IPS DF 6.9 (cell line): ENCODE results near the gene ADAMTS7.
"Not testable (repeated sequence)": the region's sequence is repeated elsewhere in the genome, so short reads cannot be mapped to it uniquely, and the experiment has no call there.

Experiments used
- DNase-seq: peaks from one replicate; pipeline ENCODE4 v3.0.0-alpha.2; 2013; ENCODE audit warnings: low read depth, low spot score
- H3K27ac ChIP-seq: one replicate; pipeline ENCODE4 v1.5.1; 2013; ENCODE audit warnings: low read length, control low read depth
- H3K27me3 ChIP-seq: 2 replicates; pipeline ENCODE4 v1.6.1; 2013; ENCODE audit warnings: mild to moderate bottlenecking, low read length; ENCODE audit not compliant: control insufficient read depth, insufficient read depth
- H3K36me3 ChIP-seq: 2 replicates; pipeline ENCODE4 v1.6.1; 2013; ENCODE audit warnings: low read length; ENCODE audit not compliant: control insufficient read depth, insufficient read depth
- H3K4me1 ChIP-seq: 2 replicates; pipeline ENCODE4 v1.6.1; 2013; ENCODE audit warnings: low read length; ENCODE audit not compliant: control insufficient read depth, insufficient read depth
- H3K4me3 ChIP-seq: 2 replicates; pipeline ENCODE4 v1.5.1; 2013; ENCODE audit warnings: mild to moderate bottlenecking, low read length
- H3K9me3 ChIP-seq: 2 replicates; pipeline ENCODE4 v1.6.1; 2013; ENCODE audit warnings: low read length, inconsistent platforms; ENCODE audit not compliant: control insufficient read depth, insufficient read depth
- WGBS: extraction: QIAGEN DNeasy Blood & Tissue Kit; methylation state at CpG from one replicate; pipeline ENCODE4 v1.1.7; 2013; ENCODE audit warnings: mixed read lengths, missing lambda C conversion rate; ENCODE audit not compliant: insufficient read length, insufficient coverage; 5-methylcytosine and 5-hydroxymethylcytosine counted together

Gene ADAMTS7

DNA sequence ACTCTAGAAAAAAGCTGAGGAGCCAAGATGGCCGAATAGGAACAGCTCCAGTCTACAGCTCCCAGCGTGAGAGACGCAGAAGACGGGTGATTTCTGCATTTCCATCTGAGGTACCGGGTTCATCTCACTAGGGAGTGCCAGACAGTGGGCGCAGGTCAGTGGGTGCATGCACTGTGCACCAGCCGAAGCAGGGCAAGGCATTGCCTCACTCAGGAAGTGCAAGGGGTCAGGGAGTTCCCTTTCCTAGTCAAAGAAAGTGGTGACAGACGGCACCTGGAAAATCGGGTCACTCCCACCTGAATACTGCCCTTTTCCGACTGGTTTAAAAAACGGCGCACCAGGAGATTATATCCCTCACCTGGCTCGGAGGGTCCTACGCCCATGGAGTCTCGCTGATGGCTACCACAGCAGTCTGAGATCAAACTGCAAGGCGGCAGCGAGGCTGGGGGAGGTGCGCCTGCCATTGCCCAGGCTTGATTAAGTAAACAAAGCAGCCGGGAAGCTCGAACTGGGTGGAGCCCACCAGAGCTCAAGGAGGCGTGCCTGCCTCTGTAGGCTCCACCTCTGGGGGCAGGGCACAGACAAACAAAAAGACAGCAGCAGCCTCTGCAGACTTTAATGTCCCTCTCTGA lies 91.3 kb downstream of the ADAMTS7 start:
- not testable (repeated sequence) for H3K27ac ChIP-seq, H3K4me1 ChIP-seq, H3K36me3 ChIP-seq, H3K9me3 ChIP-seq, DNase-seq, H3K4me3 ChIP-seq, H3K27me3 ChIP-seq
- no CpG with 5 or more reads among the region's 21 CpGs for WGBS

GRCh38 chr15:78718837-78719236 lies 92.4 kb downstream of the ADAMTS7 start:
- Histone ChIP-seq H3K4me1 (no peaks in the 10 kb centered on the region), H3K27me3 (no peaks in the 10 kb centered on the region), H3K27ac (no peak overlapping the region), H3K4me3 (no peak overlapping the region), H3K9me3 (no peaks in the 10 kb centered on the region), H3K36me3 (no peaks in the 10 kb centered on the region)
- no peak for DNase-seq
- WGBS = no CpG with 5 or more reads among the region's 2 CpGs

GRCh38 chr15:78717956-78718656 lies 93.2 kb downstream of the ADAMTS7 start:
- Histone ChIP-seq H3K27ac (no peak overlapping the region), H3K4me3 (no peak overlapping the region), H3K36me3 (no peaks in the 10 kb centered on the region), H3K9me3 (peaks cover 1% of the 10 kb centered on the region; the same call in 1 of the 2 replicates), H3K4me1 (no peaks in the 10 kb centered on the region), H3K27me3 (no peaks in the 10 kb centered on the region)
- WGBS = no CpG with 5 or more reads among the region's 2 CpGs
- DNase-seq = no peak

GRCh38 chr15:78716651-78717050 lies 94.6 kb downstream of the ADAMTS7 start:
- Histone ChIP-seq H3K27ac (no peak overlapping the region), H3K4me3 (no peak overlapping the region), H3K9me3 (peaks cover 1% of the 10 kb centered on the region; the same call in 1 of the 2 replicates), H3K4me1 (no peaks in the 10 kb centered on the region), H3K36me3 (no peaks in the 10 kb centered on the region), H3K27me3 (no peaks in the 10 kb centered on the region)
- no CpG with 5 or more reads among the region's 2 CpGs for WGBS
- no peak for DNase-seq

DNA sequence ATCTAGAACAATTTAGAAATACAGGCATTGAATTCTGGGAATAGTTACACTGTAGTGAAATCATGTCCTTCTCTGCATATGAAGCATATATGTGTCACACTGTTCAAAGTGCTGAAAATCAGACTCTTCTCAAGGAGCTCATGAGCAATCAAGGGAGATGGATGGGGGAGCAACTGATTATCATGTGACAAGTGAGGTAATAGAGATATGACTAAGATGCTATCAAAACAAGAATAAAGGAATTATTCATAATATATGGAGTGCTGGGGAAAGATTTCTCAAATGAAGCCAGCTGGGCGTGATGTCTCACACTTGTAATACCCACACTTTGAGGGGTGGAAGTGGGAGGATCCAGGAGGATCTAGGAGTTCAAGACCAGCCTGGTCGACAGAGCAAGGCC lies 95.3 kb downstream of the ADAMTS7 start:
- Histone ChIP-seq H3K9me3 (peaks cover 1% of the 10 kb centered on the region; the same call in 1 of the 2 replicates), H3K36me3 (no peaks in the 10 kb centered on the region), H3K27me3 (no peaks in the 10 kb centered on the region), H3K27ac (no peak overlapping the region), H3K4me3 (no peak overlapping the region), H3K4me1 (no peaks in the 10 kb centered on the region)
- WGBS = no CpG with 5 or more reads among the region's 2 CpGs
- DNase-seq = no peak

GRCh38 chr15:78715434-78715833 lies 95.8 kb downstream of the ADAMTS7 start:
- no peak overlapping the region for H3K27ac ChIP-seq
- peaks cover 1% of the 10 kb centered on the region; the same call in 1 of the 2 replicates for H3K9me3 ChIP-seq
- H3K27me3 ChIP-seq = no peaks in the 10 kb centered on the region
- no peak for DNase-seq
- no CpG with 5 or more reads among the region's 5 CpGs for WGBS
- no peak overlapping the region for H3K4me3 ChIP-seq
- no peaks in the 10 kb centered on the region for H3K36me3 ChIP-seq
- H3K4me1 ChIP-seq = no peaks in the 10 kb centered on the region

DNA sequence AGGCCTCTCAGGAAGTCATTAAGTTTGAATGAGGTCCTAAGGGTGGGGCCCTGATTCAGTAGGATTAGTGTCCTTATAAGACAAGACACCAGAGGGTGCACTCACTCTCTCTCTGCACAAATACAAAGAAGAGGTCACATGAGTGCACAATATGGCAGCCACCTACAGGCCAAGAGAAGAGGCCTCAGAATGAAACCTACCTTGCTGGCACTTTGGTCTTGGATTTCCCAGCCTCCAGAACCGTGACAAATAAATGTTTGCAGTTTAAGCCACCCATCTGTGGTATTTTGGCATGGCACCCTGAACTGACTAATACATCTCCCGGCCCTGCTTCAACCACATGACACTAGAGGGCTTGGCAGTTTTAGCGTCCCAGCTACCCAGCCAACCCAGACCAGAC lies 96.4 kb downstream of the ADAMTS7 start:
- no CpG with 5 or more reads among the region's 3 CpGs for WGBS
- H3K4me3 ChIP-seq = no peak overlapping the region
- no peak for DNase-seq

DNA sequence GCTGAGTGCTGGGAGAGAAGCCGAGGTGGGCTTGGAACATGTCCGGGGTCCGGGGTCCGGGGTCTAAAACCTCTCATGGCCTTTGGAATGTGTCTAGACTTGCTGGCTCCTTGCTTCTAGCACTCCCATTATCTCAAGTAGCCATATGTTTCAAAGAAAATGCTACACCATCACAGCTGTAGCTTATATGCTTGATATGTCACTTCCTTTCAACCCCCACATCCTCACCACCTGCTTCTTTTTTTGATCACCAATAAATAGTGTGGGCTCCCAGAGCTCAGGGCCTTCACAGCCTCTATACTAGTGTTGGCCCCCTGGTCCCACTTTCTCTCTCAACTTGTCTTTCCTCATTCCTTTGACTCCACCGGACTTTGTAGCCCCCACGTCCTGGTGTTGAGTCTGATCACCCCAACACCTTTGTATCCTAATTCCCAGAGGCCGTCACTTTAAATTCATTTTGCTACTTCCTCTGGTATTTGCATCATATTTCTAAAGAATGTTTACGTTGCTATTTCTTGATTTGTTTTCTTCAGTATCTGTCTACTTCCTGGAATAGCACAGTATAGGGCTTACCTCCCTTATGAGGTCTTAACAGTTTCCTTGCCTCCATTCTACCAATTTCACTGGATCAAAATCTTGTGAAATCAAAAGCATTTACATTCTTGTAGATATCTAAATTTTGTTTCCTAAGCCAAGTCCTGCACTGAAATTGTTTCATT lies 98.3 kb downstream of the ADAMTS7 start:
- no peaks in the 10 kb centered on the region for H3K27me3 ChIP-seq
- DNase-seq = no peak
- peaks cover 1% of the 10 kb centered on the region; the same call in 1 of the 2 replicates for H3K9me3 ChIP-seq
- no peaks in the 10 kb centered on the region for H3K36me3 ChIP-seq
- no peaks in the 10 kb centered on the region for H3K4me1 ChIP-seq
- no peak overlapping the region for H3K4me3 ChIP-seq
- no peak overlapping the region for H3K27ac ChIP-seq
- no CpG with 5 or more reads among the region's 8 CpGs for WGBS

More for the DNA sequence above, 96.4 kb downstream of the ADAMTS7 start:
- no peaks in the 10 kb centered on the region for H3K36me3 ChIP-seq
- H3K27me3 ChIP-seq = no peaks in the 10 kb centered on the region
- H3K9me3 ChIP-seq = peaks cover 1% of the 10 kb centered on the region; the same call in 1 of the 2 replicates
- no peaks in the 10 kb centered on the region for H3K4me1 ChIP-seq
- H3K27ac ChIP-seq = no peak overlapping the region

DNA sequence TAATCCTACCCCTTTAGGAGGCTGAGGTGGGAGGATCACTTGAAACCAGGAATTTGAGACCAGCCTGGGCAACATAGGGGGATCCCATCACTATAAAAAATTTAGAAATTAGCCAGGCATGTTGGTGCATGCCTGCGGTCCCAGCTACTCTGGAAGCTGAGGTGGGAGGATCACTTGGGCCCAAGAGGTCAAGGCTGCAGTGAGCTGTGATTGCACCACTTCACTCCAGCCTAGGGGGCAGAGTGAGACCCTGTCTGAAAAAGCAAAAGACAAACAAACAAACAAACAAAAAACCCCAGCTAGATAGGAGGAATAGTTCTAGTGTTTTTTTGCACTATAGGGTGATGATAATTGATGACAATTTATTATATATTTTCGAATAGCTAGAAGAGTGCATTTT lies 99.6 kb downstream of the ADAMTS7 start:
- no peak for DNase-seq
- H3K4me1 ChIP-seq = no peaks in the 10 kb centered on the region
- H3K27me3 ChIP-seq = no peaks in the 10 kb centered on the region
- WGBS = no CpG with 5 or more reads among the region's 2 CpGs
- no peak overlapping the region for H3K4me3 ChIP-seq
- no peak overlapping the region for H3K27ac ChIP-seq
- H3K36me3 ChIP-seq = no peaks in the 10 kb centered on the region
- peaks cover 1% of the 10 kb centered on the region; the same call in 1 of the 2 replicates for H3K9me3 ChIP-seq

GRCh38 chr15:78709263-78709882 lies 101.9 kb downstream of the ADAMTS7 start:
- Histone ChIP-seq H3K27ac (no peak overlapping the region), H3K9me3 (peaks cover 1% of the 10 kb centered on the region), H3K27me3 (no peaks in the 10 kb centered on the region), H3K36me3 (no peaks in the 10 kb centered on the region), H3K4me3 (no peak overlapping the region), H3K4me1 (no peaks in the 10 kb centered on the region)
- WGBS = 100% methylated on average over 1 of the region's 21 CpGs
- no peak for DNase-seq
